ENCODE results near the gene SUCO. TPM values are rescaled to one million over a fixed set of nuclear protein-coding genes. Genes with fewer than 3 reads are reported as not detected.

Gene SUCO
- total RNA-seq, 3 donors from 2014 or later: 24.6 to 29.0 (median 24.6) TPM

DNA sequence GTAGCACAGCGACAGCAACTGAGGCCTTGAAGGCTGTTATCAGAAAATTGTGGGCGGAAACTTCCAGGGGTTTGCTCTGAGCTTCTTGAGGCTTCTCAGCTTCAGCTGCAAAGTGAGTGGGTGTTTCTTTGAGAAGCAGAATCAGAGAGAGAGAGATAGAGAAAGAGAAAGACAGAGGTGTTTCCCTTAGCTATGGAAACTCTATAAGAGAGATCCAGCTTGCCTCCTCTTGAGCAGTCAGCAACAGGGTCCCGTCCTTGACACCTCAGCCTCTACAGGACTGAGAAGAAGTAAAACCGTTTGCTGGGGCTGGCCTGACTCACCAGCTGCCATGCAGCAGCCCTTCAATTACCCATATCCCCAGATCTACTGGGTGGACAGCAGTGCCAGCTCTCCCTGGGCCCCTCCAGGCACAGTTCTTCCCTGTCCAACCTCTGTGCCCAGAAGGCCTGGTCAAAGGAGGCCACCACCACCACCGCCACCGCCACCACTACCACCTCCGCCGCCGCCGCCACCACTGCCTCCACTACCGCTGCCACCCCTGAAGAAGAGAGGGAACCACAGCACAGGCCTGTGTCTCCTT is 126.0 kb downstream of the SUCO start, which contains the start of gene FASLG:
Gene FASLG (plus strand): TSS at position 233 of the 583 bp plus-strand sequence. CDS start 99 bp downstream, at position 332.
- ATAC-seq (peak; percentile 46), DNase-seq (peak in 1 of 3 donors; percentile 17)
- H3K36me3 ChIP-seq (ENCODE audit: low read depth): no peaks in the 10 kb centered on the region
- no peaks in the 10 kb centered on the region for H3K4me1 ChIP-seq (ENCODE audit: low read depth)
- intact Hi-C loops (cut with DNase I, micrococcal nuclease): no loop called here
- H3K9me3 ChIP-seq: no peaks in the 10 kb centered on the region
- TF ChIP-seq, protein P1, sequence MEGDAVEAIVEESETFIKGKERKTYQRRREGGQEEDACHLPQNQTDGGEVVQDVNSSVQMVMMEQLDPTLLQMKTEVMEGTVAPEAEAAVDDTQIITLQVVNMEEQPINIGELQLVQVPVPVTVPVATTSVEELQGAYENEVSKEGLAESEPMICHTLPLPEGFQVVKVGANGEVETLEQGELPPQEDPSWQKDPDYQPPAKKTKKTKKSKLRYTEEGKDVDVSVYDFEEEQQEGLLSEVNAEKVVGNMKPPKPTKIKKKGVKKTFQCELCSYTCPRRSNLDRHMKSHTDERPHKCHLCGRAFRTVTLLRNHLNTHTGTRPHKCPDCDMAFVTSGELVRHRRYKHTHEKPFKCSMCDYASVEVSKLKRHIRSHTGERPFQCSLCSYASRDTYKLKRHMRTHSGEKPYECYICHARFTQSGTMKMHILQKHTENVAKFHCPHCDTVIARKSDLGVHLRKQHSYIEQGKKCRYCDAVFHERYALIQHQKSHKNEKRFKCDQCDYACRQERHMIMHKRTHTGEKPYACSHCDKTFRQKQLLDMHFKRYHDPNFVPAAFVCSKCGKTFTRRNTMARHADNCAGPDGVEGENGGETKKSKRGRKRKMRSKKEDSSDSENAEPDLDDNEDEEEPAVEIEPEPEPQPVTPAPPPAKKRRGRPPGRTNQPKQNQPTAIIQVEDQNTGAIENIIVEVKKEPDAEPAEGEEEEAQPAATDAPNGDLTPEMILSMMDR (IDR thresholded peaks at IDR 0.05): no peak
- H3K4me3 ChIP-seq: no peak within 1 kb of the TSS

GRCh38 chr1:172661107-172661506 is 128.2 kb downstream of the SUCO start:
- TF ChIP-seq, protein P1 (IDR thresholded peaks at IDR 0.05): no peak
- intact Hi-C loops (cut with DNase I, micrococcal nuclease): no loop called here
- H3K9me3 ChIP-seq: no peaks in the 10 kb centered on the region
- no peak for ATAC-seq
- no peaks in the 10 kb centered on the region for H3K36me3 ChIP-seq (ENCODE audit: low read depth)
- peak in 1 of 3 donors; percentile 26 for DNase-seq
- H3K4me1 ChIP-seq (ENCODE audit: low read depth): no peaks in the 10 kb centered on the region
- no peak overlapping the region for H3K4me3 ChIP-seq

Other genes starting within 250 kb of the SUCO start
- not detected for gene C1orf105, start 112.5 kb upstream of the SUCO start, total RNA-seq
- gene PIGC, start 89.1 kb upstream of the SUCO start, total RNA-seq: 10 to 100 TPM; 25.6 to 27.7 (median 26.3) TPM
- gene FASLG, start 126.0 kb downstream of the SUCO start, total RNA-seq: 1 to 10 TPM in 1 of 3 donors, under 1 TPM in 2; 0.60 to 1.1 (median 0.90) TPM

Data from mucosa of descending colon (tissue), 3 donors.